ENCODE measurements around the gene GEN1.

GEN1 gene

GRCh38 chr2:17713291-17713690, 40.6 kb upstream of the GEN1 start:
- no peak overlapping the region for H3K4me3 Mint-ChIP-seq
- H3K4me1 Mint-ChIP-seq = no peaks in the 10 kb centered on the region
- H3K27me3 Mint-ChIP-seq (ENCODE audit: low read depth) = no peaks in the 10 kb centered on the region
- peaks cover 40% of the 10 kb centered on the region for H3K36me3 Mint-ChIP-seq (ENCODE audit: low read depth)
- no peak for TF ChIP-seq CTCF (IDR thresholded peaks at IDR 0.05; ENCODE audit: unreplicated experiment in 3 of 3)
- no peaks in the 10 kb centered on the region for H3K9me3 Mint-ChIP-seq
- H3K27ac Mint-ChIP-seq = no peak overlapping the region

DNA sequence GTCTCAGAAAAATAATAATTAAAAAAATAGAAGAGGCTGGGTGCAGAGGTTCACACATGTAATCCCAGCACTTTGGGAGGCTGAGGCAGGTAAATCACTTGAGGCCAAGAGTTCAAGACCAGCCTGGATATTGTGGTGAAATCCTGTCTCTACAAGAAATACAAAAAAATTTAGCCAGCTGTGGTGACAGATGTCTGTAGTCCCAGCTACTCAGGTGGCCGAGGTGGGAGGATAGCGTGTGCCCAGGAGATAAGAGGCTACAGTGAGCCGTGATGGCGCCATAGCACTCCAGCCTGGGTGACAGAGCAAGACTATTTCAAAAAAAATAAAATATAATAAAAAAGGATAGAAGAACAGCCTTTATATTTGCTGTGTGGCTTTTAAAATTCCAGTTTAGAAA, 36.3 kb upstream of the GEN1 start:
- no peaks in the 10 kb centered on the region for H3K4me1 Mint-ChIP-seq

DNA sequence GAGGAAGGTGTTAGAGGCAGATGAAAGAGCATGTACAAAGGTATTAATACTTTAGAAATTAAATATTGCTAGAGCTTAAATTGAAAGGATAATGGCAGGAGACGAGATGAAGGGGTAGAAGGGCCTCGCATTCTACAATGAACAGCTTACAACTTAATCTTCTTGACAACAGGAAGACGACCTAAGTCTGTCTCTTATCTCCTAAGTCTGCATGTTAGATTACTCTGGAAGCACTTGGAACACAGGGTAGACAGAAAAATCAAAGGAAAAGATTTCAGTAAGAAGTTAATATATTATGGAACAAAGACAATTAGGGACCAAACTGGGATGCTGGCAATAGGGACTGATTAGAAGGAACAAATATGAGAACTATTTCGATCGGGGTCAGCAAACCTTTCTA, 35.2 kb upstream of the GEN1 start:
- H3K9me3 Mint-ChIP-seq = no peaks in the 10 kb centered on the region
- TF ChIP-seq CTCF (IDR thresholded peaks at IDR 0.05; ENCODE audit: unreplicated experiment in 3 of 3) = no peak
- no peak overlapping the region for H3K4me3 Mint-ChIP-seq
- no peaks in the 10 kb centered on the region for H3K4me1 Mint-ChIP-seq
- H3K27me3 Mint-ChIP-seq (ENCODE audit: low read depth) = no peaks in the 10 kb centered on the region
- H3K36me3 Mint-ChIP-seq (ENCODE audit: low read depth) = peaks cover 29% of the 10 kb centered on the region
- no peak overlapping the region for H3K27ac Mint-ChIP-seq

More for the DNA sequence above, 36.3 kb upstream of the GEN1 start:
- TF ChIP-seq CTCF (IDR thresholded peaks at IDR 0.05; ENCODE audit: unreplicated experiment in 3 of 3) = no peak
- Mint-ChIP-seq H3K27me3 (ENCODE audit: low read depth) (no peaks in the 10 kb centered on the region), H3K36me3 (ENCODE audit: low read depth) (peaks cover 37% of the 10 kb centered on the region), H3K27ac (no peak overlapping the region), H3K4me3 (no peak overlapping the region), H3K9me3 (no peaks in the 10 kb centered on the region)

GRCh38 chr2:17719562-17720371, 34.2 kb upstream of the GEN1 start:
- H3K9me3 Mint-ChIP-seq = no peaks in the 10 kb centered on the region
- H3K4me3 Mint-ChIP-seq = no peak overlapping the region
- peak; percentile 82 for TF ChIP-seq CTCF (IDR thresholded peaks at IDR 0.05; ENCODE audit: unreplicated experiment in 3 of 3)
- no peak overlapping the region for H3K27ac Mint-ChIP-seq
- no peaks in the 10 kb centered on the region for H3K4me1 Mint-ChIP-seq
- H3K36me3 Mint-ChIP-seq (ENCODE audit: low read depth) = peaks cover 21% of the 10 kb centered on the region
- H3K27me3 Mint-ChIP-seq (ENCODE audit: low read depth) = no peaks in the 10 kb centered on the region

- Mint-ChIP-seq H3K9me3 (no peaks in the 10 kb centered on the region), H3K4me1 (no peaks in the 10 kb centered on the region), H3K36me3 (ENCODE audit: low read depth) (peaks cover 27% of the 10 kb centered on the region), H3K27me3 (ENCODE audit: low read depth) (no peaks in the 10 kb centered on the region), H3K4me3 (no peak overlapping the region), H3K27ac (no peak overlapping the region)
- no peak for TF ChIP-seq CTCF (IDR thresholded peaks at IDR 0.05; ENCODE audit: unreplicated experiment in 3 of 3)
These were observed 25.7 kb upstream of the GEN1 start for GRCh38 chr2:17728210-17728609.

DNA sequence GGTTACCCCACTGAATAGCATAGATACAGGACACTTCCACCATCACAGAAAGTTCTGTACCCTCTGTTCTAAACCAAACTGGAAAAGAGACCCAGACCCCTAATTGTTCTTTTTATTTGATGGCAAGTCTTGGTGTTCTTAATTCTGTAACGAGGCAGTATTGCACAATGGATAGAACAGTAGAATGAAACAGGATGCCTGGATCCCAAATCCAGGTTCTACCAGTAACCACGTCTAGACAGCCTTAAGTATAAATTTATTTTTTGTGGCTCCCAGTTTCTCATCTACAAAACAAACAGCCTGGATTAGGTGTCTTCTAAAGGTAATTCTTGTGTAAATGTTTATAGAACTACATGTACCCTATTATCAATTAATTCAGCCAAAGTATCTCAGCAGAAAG, 24.1 kb upstream of the GEN1 start:
- peaks cover 31% of the 10 kb centered on the region for H3K36me3 Mint-ChIP-seq (ENCODE audit: low read depth)
- H3K27ac Mint-ChIP-seq = no peak overlapping the region
- TF ChIP-seq CTCF (IDR thresholded peaks at IDR 0.05; ENCODE audit: unreplicated experiment in 3 of 3) = no peak
- H3K4me3 Mint-ChIP-seq = no peak overlapping the region
- H3K27me3 Mint-ChIP-seq (ENCODE audit: low read depth) = no peaks in the 10 kb centered on the region
- no peaks in the 10 kb centered on the region for H3K9me3 Mint-ChIP-seq
- H3K4me1 Mint-ChIP-seq = no peaks in the 10 kb centered on the region
